ENCODE measurements around the gene PLA2G12A. TPM values are rescaled to one million over a fixed set of nuclear protein-coding genes. Genes with fewer than 3 reads are reported as not detected.
A peak's percentile ranks its signal among the peaks of the same experiment; 100 is the strongest.

Gene PLA2G12A
- total RNA-seq, 1 donor from 2014 or later, result 54.7 TPM

DNA sequence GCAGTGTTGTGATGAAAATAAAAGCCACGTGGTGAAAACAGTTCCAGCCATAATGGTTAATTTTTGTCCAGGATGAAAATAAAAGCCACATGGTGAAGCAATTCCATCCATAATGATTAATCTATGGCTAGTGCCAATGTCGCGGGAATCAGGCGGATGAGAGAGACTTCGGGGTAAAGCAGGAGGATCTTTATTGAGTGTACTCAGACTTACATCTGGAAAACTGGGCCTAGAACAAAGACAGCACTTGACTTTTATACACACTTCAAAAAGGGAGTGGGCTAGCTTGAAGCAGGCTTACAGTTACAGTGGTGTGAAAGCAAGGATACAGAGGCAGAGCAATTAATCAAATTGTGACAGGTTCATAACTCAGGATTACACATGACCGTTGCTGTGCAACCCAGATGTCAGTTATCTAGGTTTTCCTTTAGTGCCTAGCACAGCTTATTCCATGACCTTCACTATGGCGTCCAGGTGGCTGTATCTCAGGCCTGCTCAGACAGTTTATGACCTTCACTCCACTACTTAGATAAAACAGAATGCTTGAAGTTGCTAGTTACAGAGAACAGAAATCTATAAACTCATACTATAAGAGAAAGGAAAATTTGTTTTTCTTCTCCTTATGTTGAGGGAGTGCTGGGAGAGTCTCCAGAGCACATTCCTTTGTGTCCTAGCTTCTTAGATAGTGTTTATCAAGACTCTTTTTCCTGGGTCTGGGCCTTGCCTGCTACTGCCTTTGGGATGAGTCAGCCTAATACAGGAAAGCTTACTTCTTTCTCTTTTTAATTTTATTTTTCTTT lies 5.9 kb upstream of the PLA2G12A start:
- Mint-ChIP-seq H3K36me3 (ENCODE audit: insufficient read depth) (no peaks in the 10 kb centered on the region), H3K27me3 (peaks cover 9% of the 10 kb centered on the region), H3K27ac (no peak overlapping the region), H3K4me3 (ENCODE audit: low read depth) (no peak overlapping the region), H3K9me3 (ENCODE audit: low read depth) (no peaks in the 10 kb centered on the region), H3K4me1 (ENCODE audit: low read depth) (no peaks in the 10 kb centered on the region)
- no peak for TF ChIP-seq CTCF (IDR thresholded peaks at IDR 0.05; ENCODE audit: unreplicated experiment)
- DNase-seq (ENCODE audit: low spot score, unreplicated experiment), result no peak

- H3K27ac Mint-ChIP-seq, result no peak overlapping the region
Measured at GRCh38 chr4:109733728-109734127, 3.9 kb upstream of the PLA2G12A start.

DNA sequence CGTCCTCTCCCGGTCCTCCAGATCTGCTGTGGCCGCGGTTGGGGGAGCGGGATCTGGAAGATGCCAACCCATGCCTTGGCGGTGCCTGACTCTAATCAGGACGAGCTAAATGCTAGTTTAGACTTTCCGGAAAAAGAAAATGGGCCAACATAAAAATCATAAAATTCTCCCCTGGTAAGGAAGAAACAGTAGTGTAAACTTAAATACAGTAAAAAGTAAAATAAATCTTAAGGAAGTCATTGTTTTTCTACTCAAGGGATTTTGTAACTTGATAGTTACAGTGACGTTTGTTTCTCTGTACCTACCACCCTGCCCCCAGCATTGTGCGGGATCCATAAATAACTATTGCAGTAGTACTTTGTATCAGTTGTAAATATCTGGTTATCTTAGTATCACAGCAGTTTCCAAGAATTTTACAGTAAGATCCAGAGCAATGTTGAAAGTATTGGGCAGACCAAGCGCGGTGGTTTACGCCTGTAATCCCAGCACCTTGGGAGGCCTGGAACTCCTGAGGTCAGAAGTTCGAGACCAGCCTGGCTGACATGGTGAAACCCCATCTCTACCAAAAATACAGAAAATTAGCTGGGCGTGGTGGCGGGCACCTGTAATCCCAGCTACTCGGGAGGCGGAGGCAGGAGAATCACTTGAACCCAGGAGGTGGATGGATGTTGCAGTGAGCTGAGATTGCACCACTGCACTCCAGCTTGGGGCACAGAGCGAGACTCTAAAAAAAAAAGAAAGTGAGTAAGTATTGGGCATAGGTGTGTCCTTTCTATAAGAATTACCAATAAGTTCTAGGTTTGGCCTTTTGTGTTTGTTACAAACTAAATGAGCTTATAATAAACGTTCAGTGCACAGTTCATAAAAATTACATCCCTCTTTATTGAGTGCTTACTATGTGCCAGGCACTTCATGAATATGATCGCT lies 1.0 kb upstream of the PLA2G12A start:
- no peak for TF ChIP-seq CTCF (IDR thresholded peaks at IDR 0.05; ENCODE audit: unreplicated experiment)
- Mint-ChIP-seq H3K9me3 (ENCODE audit: low read depth) (no peaks in the 10 kb centered on the region), H3K4me1 (ENCODE audit: low read depth) (peaks cover 12% of the 10 kb centered on the region), H3K27ac (peak overlapping the region; percentile 93), H3K36me3 (ENCODE audit: insufficient read depth) (peaks cover 2% of the 10 kb centered on the region), H3K27me3 (peaks cover 7% of the 10 kb centered on the region), H3K4me3 (ENCODE audit: low read depth) (peak overlapping the region; percentile 84)
- DNase-seq (ENCODE audit: low spot score, unreplicated experiment), result no peak

More at GRCh38 chr4:109733728-109734127, 3.9 kb upstream of the PLA2G12A start:
- Mint-ChIP-seq H3K36me3 (ENCODE audit: insufficient read depth) (no peaks in the 10 kb centered on the region), H3K4me1 (ENCODE audit: low read depth) (peaks cover 3% of the 10 kb centered on the region), H3K9me3 (ENCODE audit: low read depth) (no peaks in the 10 kb centered on the region), H3K27me3 (peaks cover 7% of the 10 kb centered on the region), H3K4me3 (ENCODE audit: low read depth) (no peak overlapping the region)
- DNase-seq (ENCODE audit: low spot score, unreplicated experiment), result no peak
- TF ChIP-seq CTCF (IDR thresholded peaks at IDR 0.05; ENCODE audit: unreplicated experiment), result no peak

GRCh38 chr4:109729117-109729717 lies 653 bp downstream of the PLA2G12A start:
- Mint-ChIP-seq H3K4me1 (ENCODE audit: low read depth) (peaks cover 12% of the 10 kb centered on the region), H3K27ac (peak overlapping the region; percentile 98), H3K27me3 (peaks cover 7% of the 10 kb centered on the region), H3K9me3 (ENCODE audit: low read depth) (no peaks in the 10 kb centered on the region), H3K36me3 (ENCODE audit: insufficient read depth) (peaks cover 7% of the 10 kb centered on the region), H3K4me3 (ENCODE audit: low read depth) (peak overlapping the region; percentile 95)
- DNase-seq (ENCODE audit: low spot score, unreplicated experiment), result no peak
- no peak for TF ChIP-seq CTCF (IDR thresholded peaks at IDR 0.05; ENCODE audit: unreplicated experiment)

DNA sequence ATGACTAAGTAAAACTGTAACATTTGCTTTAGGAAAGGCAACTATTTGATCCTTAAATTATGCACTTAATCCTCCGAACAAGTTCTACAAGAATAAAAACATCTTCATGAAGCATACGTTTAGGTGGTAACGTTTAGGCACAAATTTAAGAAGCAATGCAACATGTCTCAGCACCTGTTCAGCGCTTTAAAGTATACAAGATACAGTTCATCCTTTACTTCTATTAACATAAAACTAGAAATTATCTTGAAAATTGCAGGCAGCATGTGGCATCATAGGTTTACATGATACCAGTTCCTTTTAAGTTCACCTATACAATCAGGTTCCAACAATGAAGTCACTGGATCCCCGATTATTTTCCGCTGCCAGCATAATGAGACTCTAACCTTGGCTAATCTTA lies 1.5 kb downstream of the PLA2G12A start:
- no peak for DNase-seq (ENCODE audit: low spot score, unreplicated experiment)
- no peak for TF ChIP-seq CTCF (IDR thresholded peaks at IDR 0.05; ENCODE audit: unreplicated experiment)
- peak overlapping the region; percentile 98 for H3K27ac Mint-ChIP-seq
- H3K36me3 Mint-ChIP-seq (ENCODE audit: insufficient read depth), result peaks cover 8% of the 10 kb centered on the region
- H3K9me3 Mint-ChIP-seq (ENCODE audit: low read depth), result no peaks in the 10 kb centered on the region
- H3K4me1 Mint-ChIP-seq (ENCODE audit: low read depth), result peaks cover 12% of the 10 kb centered on the region
- H3K4me3 Mint-ChIP-seq (ENCODE audit: low read depth), result peak overlapping the region; percentile 95
- H3K27me3 Mint-ChIP-seq, result peaks cover 6% of the 10 kb centered on the region

Measured in progenitor cell of endocrine pancreas (in vitro differentiated cells).